HG03558 (cell line): ENCODE results near the gene IGF2R.
"Not testable (repeated sequence)": the region's sequence is repeated elsewhere in the genome, so short reads cannot be mapped to it uniquely, and the experiment has no call there.

ENCODE experiments used
- ATAC-seq: cut with Tn5 transposase; IDR thresholded peaks from one replicate; pipeline ENCODE4 v1.9.1; 2021; ENCODE audit warnings: moderate number of reproducible peaks; ENCODE audit not compliant: unreplicated experiment; ENCODE audit errors: extremely low read depth

The IGF2R gene

DNA sequence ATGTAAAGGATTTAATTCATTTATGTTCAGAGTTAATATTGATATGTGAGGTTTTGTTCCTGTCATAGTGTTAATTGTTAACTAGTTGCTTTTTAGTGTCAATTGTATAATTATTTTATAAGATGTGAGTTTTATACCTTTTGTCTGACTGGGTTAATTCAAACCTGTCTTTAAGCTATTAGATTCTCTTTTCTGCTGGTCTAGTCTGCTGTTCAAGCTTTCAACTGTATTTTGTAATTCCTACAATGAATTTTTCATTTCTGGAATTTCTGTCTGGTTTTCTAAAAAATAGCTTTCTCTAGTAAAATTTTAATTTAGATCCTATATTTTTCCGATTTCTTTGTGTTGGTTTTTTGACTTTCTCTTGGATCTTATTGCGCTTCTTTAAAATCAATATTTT, 26.5 kb downstream of the IGF2R start:
- no peak for ATAC-seq

DNA sequence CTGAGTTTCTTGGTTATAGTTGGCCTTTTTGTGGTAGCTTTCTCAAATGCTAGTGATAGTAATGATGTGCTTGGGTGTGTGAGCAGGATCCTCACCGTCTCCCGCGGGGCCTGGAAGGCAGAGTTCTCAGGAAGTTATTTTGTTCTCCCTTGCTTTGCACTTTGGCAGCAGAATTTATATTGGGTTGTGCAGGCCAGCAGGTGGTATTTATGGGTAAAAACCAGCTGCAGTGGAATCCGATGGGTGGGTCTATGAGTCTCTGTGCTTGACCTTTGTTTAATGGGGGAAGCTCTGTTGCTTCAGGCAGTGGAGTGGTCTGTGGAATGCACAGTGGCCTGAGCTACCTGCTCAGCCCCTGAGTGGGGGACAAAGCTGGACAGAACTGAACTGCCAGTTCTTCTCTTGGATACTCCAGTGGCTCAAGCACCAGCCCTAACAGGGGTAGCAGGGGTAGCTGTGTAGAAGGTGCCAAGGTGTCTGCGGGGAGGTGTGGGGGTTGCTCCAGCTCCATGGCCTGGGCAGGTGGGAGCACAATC, 27.3 kb downstream of the IGF2R start:
- no peak for ATAC-seq

GRCh38 chr6:159996626-159997497, 28.0 kb downstream of the IGF2R start:
- ATAC-seq: no peak

GRCh38 chr6:159997498-159998101, 28.7 kb downstream of the IGF2R start:
- no peak for ATAC-seq

- no peak for ATAC-seq
Measured at GRCh38 chr6:159998538-159998937, 29.7 kb downstream of the IGF2R start.

- ATAC-seq: no peak
Measured at GRCh38 chr6:159999240-159999671, 30.4 kb downstream of the IGF2R start.

DNA sequence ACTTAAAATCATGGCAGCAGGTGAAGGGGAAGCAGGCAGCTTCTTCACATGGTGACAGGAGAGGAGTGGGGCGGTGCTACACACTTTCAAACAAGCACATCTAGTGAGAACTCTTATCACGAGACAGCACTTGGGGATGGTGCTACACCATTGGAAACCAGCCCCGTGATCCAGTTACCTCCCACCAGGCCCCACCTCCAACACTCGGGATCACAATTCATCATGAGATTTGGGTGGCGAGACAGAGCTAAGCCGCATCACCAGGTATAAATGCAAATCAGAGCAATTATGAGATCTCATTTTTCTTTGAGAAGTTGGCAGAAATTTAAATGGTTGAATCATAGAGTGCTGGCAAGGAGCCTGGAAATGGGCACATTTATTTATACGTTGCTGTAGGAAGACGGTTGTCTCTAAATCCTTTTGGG, 31.4 kb downstream of the IGF2R start:
- no peak for ATAC-seq

DNA sequence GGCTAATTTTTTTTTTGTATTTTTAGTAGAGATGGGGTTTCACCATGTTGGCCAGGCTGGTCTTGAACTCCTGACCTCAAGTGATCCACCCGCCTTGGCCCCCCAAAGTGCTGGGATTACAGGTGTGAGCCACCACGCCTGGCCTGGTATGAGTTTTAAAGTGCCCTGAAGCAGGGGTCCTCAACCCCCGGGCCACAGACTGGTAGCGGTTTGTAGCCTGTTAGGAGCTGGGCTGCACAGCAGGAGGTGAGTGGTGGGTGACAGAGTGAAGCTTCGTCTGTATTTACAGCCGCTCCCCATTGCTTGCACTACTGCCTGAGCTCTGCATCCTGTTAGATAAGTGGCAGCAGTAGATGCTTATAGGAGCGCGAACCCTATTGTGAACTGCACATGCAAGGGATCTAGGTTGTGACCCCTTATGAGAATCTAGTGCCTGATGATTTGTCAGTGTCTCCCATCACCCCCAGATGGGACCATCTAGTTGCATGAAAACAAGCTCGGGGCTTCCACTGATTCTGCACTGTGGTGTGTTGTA, 32.1 kb downstream of the IGF2R start:
- not testable (repeated sequence) for ATAC-seq

DNA sequence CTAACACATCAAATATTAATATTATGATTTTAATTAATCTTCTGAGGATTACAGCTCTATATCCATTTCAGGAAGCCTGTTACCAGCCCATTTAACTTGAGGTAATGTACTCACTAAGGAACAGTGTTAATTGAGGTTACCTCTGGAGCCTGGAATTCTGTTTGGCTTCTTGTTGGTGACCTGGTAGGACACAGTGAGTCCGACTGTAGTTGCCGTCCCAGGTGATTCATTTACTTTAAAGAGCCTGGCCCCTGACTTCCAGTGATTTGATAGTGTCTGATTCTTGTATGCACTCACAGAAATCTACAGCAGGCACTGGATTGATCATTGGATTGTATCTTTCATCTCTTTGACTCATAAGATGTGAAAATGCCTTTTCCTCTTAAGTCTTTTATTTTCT, 34.0 kb downstream of the IGF2R start:
- ATAC-seq: no peak

GRCh38 chr6:160004018-160004417, 35.1 kb downstream of the IGF2R start:
- no peak for ATAC-seq

DNA sequence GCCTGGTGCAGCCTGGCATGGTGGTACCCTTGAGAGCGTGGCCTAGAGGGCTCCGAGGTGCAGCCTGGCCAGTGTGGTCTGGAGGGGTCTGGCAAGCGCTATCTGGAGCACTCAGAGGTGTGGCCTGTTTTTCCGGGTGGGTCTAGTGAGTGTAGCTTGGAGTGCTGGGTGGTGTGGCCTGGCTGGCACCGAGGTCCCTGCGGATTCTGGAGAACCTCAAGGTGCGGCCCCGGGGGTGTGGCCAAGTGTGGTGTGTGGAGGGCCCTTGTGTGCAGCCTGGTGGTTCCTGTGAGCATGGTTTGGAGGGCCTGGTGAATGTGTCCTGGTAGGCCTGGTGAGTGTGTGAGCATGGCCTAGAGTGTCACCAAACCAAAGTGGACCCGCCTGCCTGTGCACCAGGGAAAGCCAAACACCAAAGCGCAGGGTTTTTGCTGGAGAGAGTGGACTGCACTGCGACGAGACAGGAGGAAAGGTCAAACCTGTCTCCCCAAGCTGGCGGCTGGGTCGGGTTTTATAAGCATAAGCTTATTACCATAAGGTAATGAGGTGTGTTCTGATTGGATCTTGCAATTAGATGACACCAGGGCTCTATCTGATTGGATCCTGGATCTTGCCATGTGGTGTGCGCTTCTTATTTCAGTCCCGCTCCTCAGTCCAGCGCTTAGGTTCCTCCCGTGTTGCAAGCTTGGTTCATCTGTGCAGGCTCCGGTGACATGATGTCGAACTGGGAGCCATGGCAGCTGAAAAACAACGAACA, 35.7 kb downstream of the IGF2R start:
- ATAC-seq: no peak

DNA sequence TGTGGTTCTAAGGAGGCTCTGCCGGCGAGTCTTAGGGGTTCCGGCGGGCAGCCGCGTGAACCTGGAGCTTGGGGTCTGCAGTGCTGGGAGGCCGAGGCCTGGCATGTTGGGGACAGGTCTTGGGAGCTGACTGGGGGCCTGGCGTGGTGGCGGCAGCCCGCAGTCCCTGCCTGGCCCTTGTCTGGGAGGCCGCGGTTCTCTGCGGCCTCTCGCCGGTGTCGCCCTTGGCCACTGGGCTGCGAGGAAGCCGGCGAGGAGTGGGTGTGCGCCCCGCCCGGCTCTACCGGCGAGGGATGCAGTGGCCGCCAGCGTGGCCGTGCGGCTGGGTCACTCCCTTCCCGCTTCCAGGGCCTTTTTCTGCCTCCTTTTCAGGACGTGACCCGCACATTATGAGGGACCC, 36.3 kb downstream of the IGF2R start:
- ATAC-seq: no peak

DNA sequence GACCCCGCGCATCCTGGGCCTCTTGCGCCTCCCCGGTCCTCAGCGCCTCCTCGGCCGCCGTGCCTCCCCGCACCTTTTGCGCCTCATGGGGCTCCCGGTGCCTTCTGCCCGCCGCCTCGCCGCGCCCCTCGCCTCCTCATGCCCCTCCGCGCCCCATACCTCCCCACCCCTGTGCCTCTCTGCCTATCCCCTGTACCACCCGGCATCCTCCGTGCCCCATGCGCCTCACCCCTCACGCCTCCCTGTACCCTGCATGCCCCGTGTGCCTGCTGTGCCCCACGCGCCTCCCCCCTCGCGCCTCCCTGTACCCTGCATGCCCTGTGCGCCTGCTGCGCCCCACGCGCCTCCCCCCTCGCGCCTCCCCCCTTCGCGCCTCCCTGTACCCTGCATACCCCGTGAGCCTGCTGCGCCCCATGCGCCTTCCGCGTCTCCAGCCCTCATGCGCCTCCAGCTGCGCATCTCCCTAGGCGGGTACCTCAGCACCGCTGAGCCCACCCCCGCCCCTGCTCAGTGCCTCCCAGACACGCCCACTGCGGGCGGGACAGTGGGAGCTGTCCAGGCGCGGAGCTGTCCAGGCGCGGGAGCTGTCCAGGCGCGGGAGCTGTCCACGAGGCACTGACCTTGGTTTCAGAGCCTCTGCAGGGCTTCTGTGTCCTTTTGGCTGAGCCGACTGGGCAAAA, 37.1 kb downstream of the IGF2R start:
- no peak for ATAC-seq

- ATAC-seq: no peak
Measured at GRCh38 chr6:160007145-160007544, 38.3 kb downstream of the IGF2R start.

DNA sequence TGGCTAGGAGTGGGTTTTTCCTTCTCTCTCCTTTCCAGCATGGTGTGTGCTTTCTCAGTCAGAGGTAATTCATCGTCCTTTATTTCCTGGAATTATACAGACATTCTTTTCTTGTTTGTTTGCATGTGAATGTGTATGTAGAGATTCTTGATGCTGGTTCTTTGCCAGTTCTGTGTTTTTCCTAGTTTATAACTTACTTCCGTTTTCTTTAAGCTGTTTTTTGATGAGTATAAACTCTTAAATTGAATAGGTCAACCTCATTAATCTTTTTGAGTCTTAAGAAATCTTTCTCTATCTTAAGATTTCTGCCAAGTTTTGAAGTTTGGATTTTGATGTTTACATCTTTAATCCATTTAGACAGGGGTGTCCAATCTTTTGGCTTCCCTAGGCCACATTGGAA, 38.7 kb downstream of the IGF2R start:
- ATAC-seq: no peak

- ATAC-seq: no peak
Measured at GRCh38 chr6:160010067-160010466, 41.2 kb downstream of the IGF2R start.

GRCh38 chr6:160013987-160014868, 45.3 kb downstream of the IGF2R start:
- no peak for ATAC-seq

DNA sequence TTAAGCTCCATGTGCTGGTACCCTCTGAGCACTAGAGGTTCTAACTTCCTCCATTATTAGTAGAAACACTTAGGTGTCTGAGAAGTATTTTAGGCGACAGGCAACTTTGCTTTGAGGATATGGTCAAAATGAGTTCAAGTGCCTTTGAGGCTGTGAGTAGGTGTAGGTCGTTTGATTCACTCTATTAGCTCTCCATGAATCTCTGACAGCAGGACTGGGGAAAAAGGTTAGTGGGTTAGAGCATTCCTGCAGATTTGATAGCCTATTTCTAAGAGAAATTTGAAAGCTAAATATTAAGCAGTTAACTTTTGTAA, 45.9 kb downstream of the IGF2R start:
- no peak for ATAC-seq
